Measurements from ENCODE around the gene TRIM44. TPM values are rescaled to one million over a fixed set of nuclear protein-coding genes. Genes with fewer than 3 reads are reported as not detected.

The TRIM44 gene
- polyA plus RNA-seq, 4 donors = 79.0 to 99.8 (median 95.1) TPM

DNA sequence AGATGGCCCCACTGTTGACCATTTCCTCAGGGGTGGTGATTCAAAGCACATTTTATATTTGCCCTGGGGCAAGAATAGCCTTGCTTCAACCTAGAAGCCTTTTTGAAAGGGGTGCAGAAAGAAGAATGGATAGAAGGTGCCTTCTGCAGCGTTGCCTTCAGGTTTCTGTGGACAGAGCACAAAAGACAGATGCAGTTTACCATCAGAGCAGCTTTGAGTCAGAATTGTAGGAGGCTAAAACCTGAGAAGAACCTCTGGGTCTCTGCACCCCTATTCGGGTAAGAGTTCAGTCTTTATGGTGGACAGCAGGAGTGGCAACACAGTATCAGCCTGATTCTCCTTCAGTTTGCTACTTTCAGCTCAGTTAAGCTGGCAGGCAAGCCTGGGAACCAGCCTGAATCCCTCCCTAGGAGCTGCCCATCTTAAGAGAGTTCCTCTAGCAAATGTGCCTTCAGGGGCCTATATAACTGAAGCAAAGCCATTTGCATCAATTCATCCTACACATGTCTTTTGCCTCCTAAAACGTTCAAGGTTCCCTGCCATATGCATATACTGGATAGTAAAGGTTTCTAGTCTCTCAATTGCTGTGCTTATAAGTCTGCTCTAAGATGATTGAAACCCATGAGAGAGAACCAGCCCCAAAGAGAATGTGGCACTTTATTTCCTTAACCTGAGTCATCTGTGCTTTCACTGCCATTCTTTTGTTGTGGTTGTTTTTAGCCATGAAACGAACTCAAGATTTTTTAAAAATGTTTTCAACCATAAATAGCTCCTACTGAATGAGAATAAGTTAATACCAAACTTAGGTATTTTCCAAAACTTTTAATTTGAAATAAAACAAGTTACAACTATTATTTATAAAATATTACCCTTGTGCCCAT, 123.0 kb downstream of the TRIM44 start:
- DNase-seq (ENCODE audit: low read depth in 4 of 4, low spot score in 3 of 4) = no peak

DNA sequence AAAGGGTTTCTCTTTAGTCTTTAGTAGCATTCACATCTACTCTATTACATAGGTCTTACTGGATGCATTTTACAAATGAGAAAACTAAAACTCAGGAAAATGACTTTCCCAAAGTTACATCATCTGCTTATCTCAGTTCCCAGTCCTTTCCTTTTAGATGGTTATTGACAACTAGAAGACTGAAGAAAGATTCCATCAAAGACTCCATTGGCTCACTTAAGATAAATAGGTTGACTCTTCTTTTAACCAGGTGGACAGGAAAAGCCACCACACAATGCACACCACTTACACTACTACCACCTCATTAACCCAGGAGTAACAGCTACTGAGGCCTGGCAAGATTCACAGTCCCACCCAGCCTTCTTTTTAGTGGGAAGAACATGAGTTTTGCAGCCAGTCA, 123.6 kb downstream of the TRIM44 start:
- no peak for DNase-seq (ENCODE audit: low read depth in 4 of 4, low spot score in 3 of 4)

DNA sequence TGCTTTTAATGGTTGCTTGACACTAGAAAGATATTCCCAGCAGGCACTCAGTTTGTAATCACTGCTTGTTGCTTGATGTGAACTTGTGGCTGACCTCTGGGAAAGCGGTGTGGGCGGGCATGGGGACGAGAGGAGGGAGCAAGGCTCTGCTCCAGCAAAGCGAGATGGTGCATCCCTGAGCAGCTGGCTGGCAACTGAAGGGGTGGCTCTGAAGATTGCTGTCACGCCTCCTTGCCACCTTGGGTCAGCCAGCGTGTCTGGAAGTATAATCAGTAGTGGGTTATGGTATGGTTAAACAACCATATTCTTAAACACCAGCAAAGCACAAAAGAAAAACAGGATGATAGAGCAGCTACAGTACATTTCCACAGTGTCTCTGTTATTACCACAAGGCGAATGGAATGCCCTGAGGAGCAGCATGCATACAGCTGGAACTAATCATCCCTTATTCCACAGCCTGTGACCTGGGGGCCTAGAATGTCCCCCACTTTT, 124.5 kb downstream of the TRIM44 start:
- no peak for DNase-seq (ENCODE audit: low read depth in 4 of 4, low spot score in 3 of 4)

- DNase-seq (ENCODE audit: low read depth in 4 of 4, low spot score in 3 of 4) = no peak
These were observed 125.1 kb downstream of the TRIM44 start for GRCh38 chr11:35787626-35788025.

- no peak for DNase-seq (ENCODE audit: low read depth in 4 of 4, low spot score in 3 of 4)
These were observed 128.7 kb downstream of the TRIM44 start for GRCh38 chr11:35791088-35791958.

DNA sequence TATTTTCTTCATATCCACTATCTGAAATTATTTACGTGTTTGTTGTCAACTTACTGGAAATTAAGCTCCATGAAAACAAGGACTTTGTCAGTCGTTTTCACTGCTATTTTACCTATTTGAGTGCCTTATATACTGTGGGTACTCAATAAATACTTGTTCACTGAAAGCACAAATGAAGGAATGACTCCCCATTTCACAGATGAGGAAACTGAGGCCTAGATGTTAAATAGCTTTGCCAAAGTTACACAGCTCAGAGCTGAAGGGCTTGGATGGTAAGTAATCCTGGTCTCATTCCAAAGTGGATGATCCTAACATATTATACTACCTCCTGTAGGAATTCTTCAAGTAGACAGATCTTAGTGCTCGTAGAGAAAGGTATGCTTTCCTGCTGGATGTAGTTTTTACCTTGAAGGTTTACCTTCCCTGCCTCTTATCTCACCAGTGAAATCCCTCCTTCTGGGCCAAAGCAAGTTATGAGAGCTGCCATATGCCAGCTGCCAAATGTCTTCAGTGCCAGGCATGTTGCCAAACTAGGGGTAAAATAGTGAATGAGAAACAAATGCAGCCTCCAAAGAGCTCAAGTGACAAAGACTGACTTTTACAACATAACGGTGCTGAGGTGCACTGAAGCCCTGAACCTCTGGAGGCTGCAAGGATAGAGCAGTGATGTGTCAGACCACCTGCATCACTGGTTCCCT, 129.7 kb downstream of the TRIM44 start:
- no peak for DNase-seq (ENCODE audit: low read depth in 4 of 4, low spot score in 3 of 4)

DNA sequence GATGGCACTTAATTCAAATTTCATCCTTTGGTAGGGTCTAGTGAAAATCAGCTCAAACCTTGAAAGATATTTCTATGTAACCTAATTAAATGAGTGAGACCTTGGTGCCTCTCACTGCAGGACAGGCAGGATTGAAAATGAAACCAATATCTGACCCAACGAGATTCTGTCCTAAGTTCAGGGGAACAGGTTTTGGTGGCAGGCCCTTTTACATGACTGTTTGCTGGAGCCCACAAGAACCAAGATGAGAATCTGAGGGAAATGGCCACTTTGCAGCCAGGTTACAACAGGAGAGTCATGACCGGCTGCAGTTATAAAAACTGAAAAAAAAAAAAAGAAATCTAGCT, 130.2 kb downstream of the TRIM44 start:
- DNase-seq (ENCODE audit: low read depth in 4 of 4, low spot score in 3 of 4) = no peak

- DNase-seq (ENCODE audit: low read depth in 4 of 4, low spot score in 3 of 4) = no peak
These were observed 131.8 kb downstream of the TRIM44 start for GRCh38 chr11:35794333-35794732.

- DNase-seq (ENCODE audit: low read depth in 4 of 4, low spot score in 3 of 4) = no peak
These were observed 132.3 kb downstream of the TRIM44 start for GRCh38 chr11:35794850-35795249.

- no peak for DNase-seq (ENCODE audit: low read depth in 4 of 4, low spot score in 3 of 4)
These were observed 134.0 kb downstream of the TRIM44 start for GRCh38 chr11:35796562-35796961.

DNA sequence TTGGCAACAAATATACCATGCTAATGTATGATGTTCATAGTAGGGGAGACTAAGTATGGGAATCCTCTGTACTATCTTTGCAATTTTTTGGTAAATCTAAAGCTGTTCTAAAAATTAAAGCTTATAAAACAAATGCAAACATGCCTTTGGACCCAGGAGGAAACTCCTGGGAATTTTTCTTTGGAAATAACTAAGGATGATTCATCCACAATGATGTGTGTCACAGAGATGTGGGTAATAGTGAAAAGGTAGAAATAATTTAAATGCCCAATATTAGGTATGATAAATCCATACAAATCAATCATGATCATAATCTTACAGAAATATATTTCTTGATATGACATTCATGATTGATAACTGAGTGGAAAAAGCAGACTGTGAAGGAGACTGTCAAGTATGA, 135.8 kb downstream of the TRIM44 start:
- DNase-seq (ENCODE audit: low read depth in 4 of 4, low spot score in 3 of 4) = no peak

GRCh38 chr11:35798983-35799382, 136.4 kb downstream of the TRIM44 start:
- no peak for DNase-seq (ENCODE audit: low read depth in 4 of 4, low spot score in 3 of 4)

- no peak for DNase-seq (ENCODE audit: low read depth in 4 of 4, low spot score in 3 of 4)
These were observed 137.1 kb downstream of the TRIM44 start for GRCh38 chr11:35799655-35800054.

DNA sequence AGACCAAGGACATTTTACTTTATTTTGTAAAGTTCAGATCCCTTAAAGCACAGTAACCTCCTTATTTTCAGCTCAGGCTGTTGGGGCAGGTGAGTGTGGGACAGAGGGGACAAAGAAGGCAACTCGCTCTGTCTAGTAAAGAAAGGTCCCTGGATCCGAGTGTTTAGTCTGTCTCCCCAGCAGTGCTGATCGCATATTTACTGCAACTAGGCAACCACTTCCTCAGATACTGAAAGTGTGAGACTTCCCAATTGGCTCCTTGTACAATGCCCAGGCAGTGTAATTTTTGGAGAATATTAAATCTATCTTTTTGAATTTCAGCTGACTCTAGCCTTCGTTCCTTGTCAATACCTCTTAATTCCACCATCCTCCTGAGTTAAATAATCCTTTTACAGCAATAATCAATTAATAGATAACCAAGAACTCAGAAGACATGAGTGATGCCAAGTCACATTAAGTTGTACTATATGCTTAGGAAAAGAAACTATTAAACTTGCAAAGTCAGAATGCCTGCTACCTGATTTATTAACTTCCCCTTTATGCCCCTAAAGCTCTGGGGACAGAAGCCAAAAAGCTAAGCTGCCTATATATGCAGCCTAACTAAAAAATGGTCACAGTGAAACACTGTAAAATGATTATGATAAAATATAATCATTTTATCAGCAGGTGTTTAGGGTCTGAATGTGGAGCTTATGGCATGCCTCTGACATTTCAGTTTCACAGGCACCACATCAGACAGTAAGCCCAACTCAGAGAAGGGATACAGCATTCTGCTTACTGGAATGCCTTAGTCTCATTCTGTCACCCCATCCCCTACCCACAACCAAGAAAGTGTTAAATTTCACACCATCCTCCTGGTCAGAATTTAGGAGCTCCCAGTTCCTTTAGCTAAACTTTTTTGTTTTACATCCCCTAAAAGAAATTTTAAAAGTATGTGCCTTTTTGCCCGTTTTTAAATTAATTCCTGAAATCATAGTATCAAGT, 138.7 kb downstream of the TRIM44 start:
- no peak for DNase-seq (ENCODE audit: low read depth in 4 of 4, low spot score in 3 of 4)

GRCh38 chr11:35802221-35802620, 139.6 kb downstream of the TRIM44 start:
- DNase-seq (ENCODE audit: low read depth in 4 of 4, low spot score in 3 of 4) = no peak

- DNase-seq (ENCODE audit: low read depth in 4 of 4, low spot score in 3 of 4) = no peak
These were observed 140.1 kb downstream of the TRIM44 start for GRCh38 chr11:35802672-35803071.

DNA sequence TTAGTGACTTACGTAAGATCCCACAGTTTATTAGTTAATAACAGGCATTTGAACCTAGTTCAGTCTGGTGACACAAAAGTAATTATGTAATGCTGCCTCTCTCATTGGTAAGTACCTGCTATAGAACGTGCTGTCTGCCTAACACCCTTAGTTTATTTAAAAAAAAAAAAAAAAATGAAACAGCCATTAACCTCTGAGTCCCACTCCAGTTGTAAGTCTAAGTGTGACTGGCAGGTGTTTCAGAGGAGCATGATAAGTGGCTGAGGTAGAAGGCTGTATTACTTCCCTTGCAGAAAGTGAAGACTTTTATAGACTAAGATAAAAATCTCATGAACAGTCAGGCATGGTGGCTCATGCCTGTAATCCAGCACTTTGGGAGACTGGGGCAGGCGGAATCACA, 140.5 kb downstream of the TRIM44 start:
- no peak for DNase-seq (ENCODE audit: low read depth in 4 of 4, low spot score in 3 of 4)

DNA sequence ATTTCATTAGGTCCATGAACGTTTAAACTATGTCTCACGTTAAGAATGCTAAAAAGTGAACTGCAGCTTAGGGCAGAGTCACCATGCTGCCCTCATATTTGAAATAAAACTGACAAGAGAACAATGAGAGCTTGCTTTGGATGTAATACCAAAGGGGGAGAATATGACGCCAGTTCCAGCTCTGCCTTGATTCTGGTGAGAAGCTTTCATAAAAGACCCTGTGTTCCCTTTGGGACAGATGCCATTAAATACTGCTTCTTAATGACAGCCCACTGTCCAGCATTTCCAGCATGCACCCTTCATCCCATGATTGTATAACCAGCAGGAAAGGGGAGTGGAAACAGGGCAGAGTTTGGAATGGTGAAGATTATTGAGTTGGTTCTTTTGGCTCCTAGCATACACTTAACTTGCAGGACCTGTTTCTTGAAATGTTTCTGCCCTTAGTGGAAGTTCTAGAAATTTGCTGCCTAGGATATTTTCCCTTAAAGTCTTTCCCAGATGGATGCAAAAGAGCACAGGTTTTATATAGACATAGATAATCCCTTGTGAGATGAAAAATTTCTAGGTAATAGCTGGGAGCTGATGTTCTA, 142.0 kb downstream of the TRIM44 start:
- DNase-seq (ENCODE audit: low read depth in 4 of 4, low spot score in 3 of 4) = no peak

DNA sequence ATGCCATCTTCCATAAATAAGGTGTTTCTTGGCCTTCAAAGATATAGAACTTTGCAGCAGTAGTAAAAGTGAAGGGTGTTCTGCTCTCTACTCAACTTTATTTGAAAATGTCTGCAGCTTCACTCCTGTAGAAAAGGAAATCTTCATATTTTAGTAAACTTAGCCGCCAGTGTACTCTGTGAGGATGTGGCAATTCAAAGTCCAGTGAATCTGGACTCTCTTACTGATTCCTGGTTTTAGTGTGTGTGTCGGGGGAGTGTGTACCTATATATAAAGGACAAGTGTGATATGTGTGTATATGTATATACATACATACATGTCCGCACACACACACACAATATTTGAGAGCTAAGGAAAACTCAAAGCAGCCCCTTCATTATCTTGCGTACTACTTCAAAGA, 147.0 kb downstream of the TRIM44 start:
- no peak for DNase-seq (ENCODE audit: low read depth in 4 of 4, low spot score in 3 of 4)

All from right renal pelvis (tissue), 4 donors.